ENCODE results near the gene CDH23.

Gene CDH23

GRCh38 chr10:71388583-71389310 is 8.0 kb upstream of the CDH23 start:
- no peak for TF ChIP-seq ZFX (IDR thresholded peaks at IDR 0.05; ENCODE audit: borderline replicate concordance)
- TF ChIP-seq, protein P1, sequence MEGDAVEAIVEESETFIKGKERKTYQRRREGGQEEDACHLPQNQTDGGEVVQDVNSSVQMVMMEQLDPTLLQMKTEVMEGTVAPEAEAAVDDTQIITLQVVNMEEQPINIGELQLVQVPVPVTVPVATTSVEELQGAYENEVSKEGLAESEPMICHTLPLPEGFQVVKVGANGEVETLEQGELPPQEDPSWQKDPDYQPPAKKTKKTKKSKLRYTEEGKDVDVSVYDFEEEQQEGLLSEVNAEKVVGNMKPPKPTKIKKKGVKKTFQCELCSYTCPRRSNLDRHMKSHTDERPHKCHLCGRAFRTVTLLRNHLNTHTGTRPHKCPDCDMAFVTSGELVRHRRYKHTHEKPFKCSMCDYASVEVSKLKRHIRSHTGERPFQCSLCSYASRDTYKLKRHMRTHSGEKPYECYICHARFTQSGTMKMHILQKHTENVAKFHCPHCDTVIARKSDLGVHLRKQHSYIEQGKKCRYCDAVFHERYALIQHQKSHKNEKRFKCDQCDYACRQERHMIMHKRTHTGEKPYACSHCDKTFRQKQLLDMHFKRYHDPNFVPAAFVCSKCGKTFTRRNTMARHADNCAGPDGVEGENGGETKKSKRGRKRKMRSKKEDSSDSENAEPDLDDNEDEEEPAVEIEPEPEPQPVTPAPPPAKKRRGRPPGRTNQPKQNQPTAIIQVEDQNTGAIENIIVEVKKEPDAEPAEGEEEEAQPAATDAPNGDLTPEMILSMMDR (IDR thresholded peaks at IDR 0.05), result no peak
- no peak overlapping the region for H3K27ac ChIP-seq

- TF ChIP-seq, protein P1 (IDR thresholded peaks at IDR 0.05), result no peak
- no peak for TF ChIP-seq ZFX (IDR thresholded peaks at IDR 0.05; ENCODE audit: borderline replicate concordance)
- H3K27ac ChIP-seq, result no peak overlapping the region
Measured at GRCh38 chr10:71389768-71390460, 6.8 kb upstream of the CDH23 start.

DNA sequence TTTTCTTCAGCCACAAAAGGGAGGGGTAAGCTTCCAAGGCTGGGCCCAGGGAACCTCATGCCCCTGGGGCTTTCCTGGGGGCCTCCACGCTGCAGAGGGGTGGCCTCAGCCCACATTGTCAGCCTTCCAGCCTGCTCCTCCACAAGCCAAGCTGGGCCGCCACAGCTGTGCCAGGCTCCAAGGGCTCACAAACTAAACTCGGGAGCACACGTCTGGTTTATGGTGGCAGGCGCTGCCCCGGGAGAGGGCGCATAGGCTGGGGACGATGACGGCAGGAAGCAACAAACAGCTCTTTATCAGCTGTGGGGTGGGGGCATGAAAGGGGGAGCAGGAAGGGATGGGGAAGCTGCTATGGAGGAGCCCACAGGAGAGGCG is 6.3 kb upstream of the CDH23 start:
- no peak for TF ChIP-seq ZFX (IDR thresholded peaks at IDR 0.05; ENCODE audit: borderline replicate concordance)
- TF ChIP-seq, protein P1 (IDR thresholded peaks at IDR 0.05), result no peak
- H3K27ac ChIP-seq, result no peak overlapping the region

GRCh38 chr10:71390921-71391690 is 5.6 kb upstream of the CDH23 start:
- no peak overlapping the region for H3K27ac ChIP-seq
- TF ChIP-seq ZFX (IDR thresholded peaks at IDR 0.05; ENCODE audit: borderline replicate concordance), result no peak
- TF ChIP-seq, protein P1 (IDR thresholded peaks at IDR 0.05), result no peak

DNA sequence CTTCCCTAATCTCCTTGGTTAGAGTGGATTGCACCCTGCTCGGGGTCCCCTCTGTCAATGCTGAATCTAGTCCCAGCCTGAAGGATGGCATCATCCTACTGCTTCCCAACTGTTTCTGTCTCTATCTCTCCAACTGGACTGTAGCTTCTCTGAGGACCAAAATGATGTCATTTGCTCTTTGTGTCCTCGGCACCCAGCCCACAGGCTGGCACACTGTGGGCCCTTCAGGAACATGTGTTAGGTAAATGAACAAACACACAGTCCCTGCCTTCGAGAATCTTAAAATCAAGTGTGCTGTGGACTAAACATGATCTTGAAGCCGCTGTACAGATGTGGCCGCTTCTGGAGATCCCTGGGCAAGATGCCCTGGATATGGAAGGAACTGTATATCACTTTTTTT is 5.0 kb upstream of the CDH23 start:
- TF ChIP-seq ZFX (IDR thresholded peaks at IDR 0.05; ENCODE audit: borderline replicate concordance), result no peak
- TF ChIP-seq, protein P1 (IDR thresholded peaks at IDR 0.05), result no peak
- H3K27ac ChIP-seq, result no peak overlapping the region

- no peak overlapping the region for H3K27ac ChIP-seq
- no peak for TF ChIP-seq ZFX (IDR thresholded peaks at IDR 0.05; ENCODE audit: borderline replicate concordance)
- TF ChIP-seq, protein P1 (IDR thresholded peaks at IDR 0.05), result no peak
Measured at GRCh38 chr10:71392292-71392691, 4.4 kb upstream of the CDH23 start.

Data from 22Rv1 (cell line).